Chondrocyte (in vitro differentiated cells): Measurements from ENCODE around the gene DGAT2L6. TPM values are rescaled to one million over a fixed set of nuclear protein-coding genes. Genes with fewer than 3 reads are reported as not detected.

Experiments
- DNase-seq: peaks from one replicate; pipeline ENCODE4 v3.0.0; 2021; ENCODE audit warnings: mixed read lengths, low spot score
- H3K27ac Mint-ChIP-seq: one replicate; pipeline ENCODE4 v1.8.0; 2021; ENCODE audit warnings: mild to moderate bottlenecking, moderate library complexity, mixed read lengths; ENCODE audit not compliant: unreplicated experiment
- H3K27me3 Mint-ChIP-seq: 2 replicates; pipeline ENCODE4 v1.8.0; 2021; ENCODE audit warnings: low read depth, mixed read lengths
- H3K36me3 Mint-ChIP-seq: 2 replicates; pipeline ENCODE4 v1.8.0; 2021; ENCODE audit warnings: low read depth, mixed read lengths
- H3K4me1 Mint-ChIP-seq: 2 replicates; pipeline ENCODE4 v1.8.0; 2021; ENCODE audit warnings: low read depth, mild to moderate bottlenecking, mixed read lengths
- H3K4me3 Mint-ChIP-seq: one replicate; pipeline ENCODE4 v1.8.0; 2021; ENCODE audit warnings: mild to moderate bottlenecking, moderate library complexity, mixed read lengths; ENCODE audit not compliant: unreplicated experiment
- H3K9me3 Mint-ChIP-seq: 2 replicates; pipeline ENCODE4 v1.8.0; 2021; ENCODE audit warnings: low read depth, mixed read lengths
- total RNA-seq: library from RNA; stranded (reverse); gene quantifications from 3 replicates; pipeline ENCODE4 v1.2.1, GENCODE V29; 2021
- TF ChIP-seq, protein P1 (sequence below): fragments of 200-600 bp; sonication (generic); IDR thresholded peaks from 2 replicates; pipeline ENCODE4 v1.5.0; 2021; ENCODE audit warnings: antibody characterized with exemption, mild to moderate bottlenecking, moderate library complexity

DGAT2L6 gene
- total RNA-seq, 1 donor from 2014 or later: not detected

DNA sequence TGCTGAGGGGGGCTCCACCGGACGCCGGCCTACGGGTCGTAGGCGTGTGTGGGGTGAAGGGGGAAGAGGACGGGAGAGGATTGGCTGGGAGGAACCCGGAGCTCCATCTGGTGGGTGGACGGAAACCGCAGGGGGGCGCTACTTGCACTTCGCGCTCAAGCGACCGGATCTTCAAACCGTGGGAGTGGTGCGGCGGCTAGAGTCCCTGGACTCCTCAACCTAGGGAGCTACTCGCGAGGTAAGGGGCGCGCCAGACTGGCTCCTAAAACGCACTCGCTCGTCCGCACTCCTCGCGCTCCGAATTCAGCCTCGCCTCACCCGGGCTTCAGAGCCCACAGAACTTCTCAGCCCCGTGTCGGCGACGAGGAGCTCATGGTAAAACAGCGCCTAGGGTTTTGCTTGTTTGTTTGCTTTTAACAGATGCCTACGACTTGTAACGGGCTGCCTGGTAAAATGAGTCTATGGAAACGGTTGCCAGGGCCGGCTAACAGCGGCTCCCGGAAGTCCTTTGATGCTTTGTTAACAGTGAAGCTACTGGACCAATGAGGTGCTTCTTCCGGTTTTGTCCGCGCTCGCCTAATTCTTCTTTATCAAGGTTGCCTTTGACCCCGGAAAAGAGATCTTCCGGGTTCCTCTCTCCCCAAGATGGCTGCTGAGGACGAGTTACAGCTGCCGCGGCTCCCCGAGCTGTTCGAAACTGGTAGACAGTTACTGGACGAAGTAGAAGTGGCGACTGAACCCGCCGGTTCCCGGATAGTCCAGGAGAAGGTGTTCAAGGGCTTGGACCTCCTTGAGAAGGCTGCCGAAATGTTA lies 43.8 kb upstream of the DGAT2L6 start, which contains the start of gene IGBP1:
Gene IGBP1, plus strand, starts transcription at position 145 of the 813 bp plus-strand sequence. Its CDS starts 501 bp downstream, at position 646.
- Mint-ChIP-seq H3K4me1 (peaks cover 15% of the 10 kb centered on the region), H3K27me3 (no peaks in the 10 kb centered on the region), H3K4me3 (peak within 1 kb of the TSS; percentile 97), H3K36me3 (no peaks in the 10 kb centered on the region), H3K27ac (peak within 1 kb of the TSS; percentile 95), H3K9me3 (no peaks in the 10 kb centered on the region)
- TF ChIP-seq, protein P1, sequence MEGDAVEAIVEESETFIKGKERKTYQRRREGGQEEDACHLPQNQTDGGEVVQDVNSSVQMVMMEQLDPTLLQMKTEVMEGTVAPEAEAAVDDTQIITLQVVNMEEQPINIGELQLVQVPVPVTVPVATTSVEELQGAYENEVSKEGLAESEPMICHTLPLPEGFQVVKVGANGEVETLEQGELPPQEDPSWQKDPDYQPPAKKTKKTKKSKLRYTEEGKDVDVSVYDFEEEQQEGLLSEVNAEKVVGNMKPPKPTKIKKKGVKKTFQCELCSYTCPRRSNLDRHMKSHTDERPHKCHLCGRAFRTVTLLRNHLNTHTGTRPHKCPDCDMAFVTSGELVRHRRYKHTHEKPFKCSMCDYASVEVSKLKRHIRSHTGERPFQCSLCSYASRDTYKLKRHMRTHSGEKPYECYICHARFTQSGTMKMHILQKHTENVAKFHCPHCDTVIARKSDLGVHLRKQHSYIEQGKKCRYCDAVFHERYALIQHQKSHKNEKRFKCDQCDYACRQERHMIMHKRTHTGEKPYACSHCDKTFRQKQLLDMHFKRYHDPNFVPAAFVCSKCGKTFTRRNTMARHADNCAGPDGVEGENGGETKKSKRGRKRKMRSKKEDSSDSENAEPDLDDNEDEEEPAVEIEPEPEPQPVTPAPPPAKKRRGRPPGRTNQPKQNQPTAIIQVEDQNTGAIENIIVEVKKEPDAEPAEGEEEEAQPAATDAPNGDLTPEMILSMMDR: peak; percentile 85
- no peak for DNase-seq

DNA sequence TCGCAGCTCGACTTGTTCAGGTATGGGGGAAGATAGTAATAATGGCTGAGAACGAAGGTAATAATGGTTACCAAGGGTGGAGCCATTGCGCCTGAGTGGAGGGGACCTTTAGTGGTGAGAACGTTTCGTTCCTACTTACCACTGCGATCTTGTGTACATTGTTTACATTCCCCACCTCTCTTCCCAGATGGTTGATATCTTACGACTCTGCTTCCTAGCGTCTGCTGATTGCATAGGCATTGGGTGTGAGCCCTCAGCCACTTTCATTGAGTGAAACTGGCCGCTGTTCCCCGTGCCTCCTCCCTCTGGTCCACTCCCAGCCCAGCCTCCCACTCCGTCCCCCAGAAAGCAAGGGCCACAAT lies 43.2 kb upstream of the DGAT2L6 start:
- Mint-ChIP-seq H3K4me1 (peaks cover 15% of the 10 kb centered on the region), H3K36me3 (no peaks in the 10 kb centered on the region), H3K27me3 (no peaks in the 10 kb centered on the region), H3K4me3 (peak overlapping the region; percentile 97), H3K9me3 (no peaks in the 10 kb centered on the region), H3K27ac (peak overlapping the region; percentile 95)
- no peak for DNase-seq
- TF ChIP-seq, protein P1: no peak

DNA sequence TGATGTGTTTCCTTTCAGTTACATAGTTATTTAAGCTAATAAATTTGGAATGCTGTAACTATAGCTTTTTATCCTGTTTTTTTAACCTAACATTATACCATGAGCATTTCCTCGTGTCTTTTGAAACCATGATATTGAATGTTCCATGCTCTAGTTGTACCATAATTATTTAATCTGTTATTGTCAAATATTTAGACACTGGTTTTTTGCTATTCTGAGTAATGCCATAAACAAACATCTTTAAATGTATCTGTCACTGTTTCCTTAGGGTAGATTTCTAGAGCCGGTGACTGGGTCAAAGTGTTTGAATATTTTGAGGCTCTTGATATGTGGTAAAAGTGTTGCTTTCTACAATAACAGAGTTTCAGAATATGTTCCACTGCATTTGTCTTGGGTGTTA lies 38.7 kb upstream of the DGAT2L6 start:
- Mint-ChIP-seq H3K4me3 (no peak overlapping the region), H3K27ac (no peak overlapping the region), H3K9me3 (peaks cover 10% of the 10 kb centered on the region), H3K27me3 (no peaks in the 10 kb centered on the region), H3K36me3 (peaks cover 5% of the 10 kb centered on the region), H3K4me1 (peaks cover 15% of the 10 kb centered on the region)
- no peak for DNase-seq
- TF ChIP-seq, protein P1: no peak

DNA sequence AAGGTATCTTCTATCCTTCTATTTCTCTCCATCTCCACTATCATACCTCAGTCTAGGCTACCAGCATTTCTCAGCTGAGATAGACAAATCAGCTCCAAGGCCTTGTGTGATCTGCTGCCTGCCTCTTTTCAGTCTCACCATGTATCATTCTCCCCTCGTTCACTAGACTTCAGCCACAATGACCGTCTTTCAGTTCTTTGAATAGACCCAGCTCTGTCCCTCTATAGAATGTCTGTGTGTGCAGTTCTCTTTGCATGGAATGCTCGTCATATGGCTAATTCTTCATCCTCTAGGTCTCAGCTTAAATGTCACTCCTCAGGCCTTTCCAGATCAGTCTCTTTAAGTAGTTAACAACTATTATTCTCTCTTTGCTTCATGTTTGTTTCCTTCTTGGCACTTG lies 37.5 kb upstream of the DGAT2L6 start:
- H3K27me3 Mint-ChIP-seq: no peaks in the 10 kb centered on the region

DNA sequence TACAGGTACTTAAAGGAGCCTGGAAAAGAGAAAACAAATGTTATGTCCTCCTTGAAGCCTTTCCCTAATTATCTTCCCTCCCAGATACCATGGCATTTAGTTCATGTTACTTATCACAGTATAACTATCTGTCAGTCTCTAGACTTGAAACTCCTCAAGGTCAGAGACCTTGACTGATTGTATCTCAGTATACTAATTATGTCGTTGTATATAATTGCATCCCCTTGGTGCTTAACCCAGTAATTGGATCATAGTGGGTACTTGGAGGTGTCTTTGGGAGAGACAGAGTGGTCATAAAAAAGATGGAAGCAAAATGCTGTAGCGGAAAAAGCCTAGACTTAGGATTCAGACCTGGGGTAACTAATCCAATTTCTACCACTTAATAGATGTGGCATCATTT lies 35.9 kb upstream of the DGAT2L6 start:
- no peak overlapping the region for H3K27ac Mint-ChIP-seq
- no peaks in the 10 kb centered on the region for H3K4me1 Mint-ChIP-seq
- H3K4me3 Mint-ChIP-seq: no peak overlapping the region
- H3K9me3 Mint-ChIP-seq: peaks cover 10% of the 10 kb centered on the region
- TF ChIP-seq, protein P1: no peak
- no peak for DNase-seq
- H3K27me3 Mint-ChIP-seq: no peaks in the 10 kb centered on the region
- H3K36me3 Mint-ChIP-seq: peaks cover 5% of the 10 kb centered on the region

More for the DNA sequence above, 37.5 kb upstream of the DGAT2L6 start:
- TF ChIP-seq, protein P1: no peak
- no peak overlapping the region for H3K27ac Mint-ChIP-seq
- peaks cover 5% of the 10 kb centered on the region for H3K36me3 Mint-ChIP-seq
- peaks cover 9% of the 10 kb centered on the region for H3K4me1 Mint-ChIP-seq
- peaks cover 10% of the 10 kb centered on the region for H3K9me3 Mint-ChIP-seq
- no peak overlapping the region for H3K4me3 Mint-ChIP-seq
- DNase-seq: no peak
